Measurements from ENCODE around the gene TXLNB. TPM values are rescaled to one million over a fixed set of nuclear protein-coding genes. Genes with fewer than 3 reads are reported as not detected.

The TXLNB gene
- total and polyA plus RNA-seq, 4 donors, result 0.15 to 0.23 (median 0.17) TPM; not detected in 1

DNA sequence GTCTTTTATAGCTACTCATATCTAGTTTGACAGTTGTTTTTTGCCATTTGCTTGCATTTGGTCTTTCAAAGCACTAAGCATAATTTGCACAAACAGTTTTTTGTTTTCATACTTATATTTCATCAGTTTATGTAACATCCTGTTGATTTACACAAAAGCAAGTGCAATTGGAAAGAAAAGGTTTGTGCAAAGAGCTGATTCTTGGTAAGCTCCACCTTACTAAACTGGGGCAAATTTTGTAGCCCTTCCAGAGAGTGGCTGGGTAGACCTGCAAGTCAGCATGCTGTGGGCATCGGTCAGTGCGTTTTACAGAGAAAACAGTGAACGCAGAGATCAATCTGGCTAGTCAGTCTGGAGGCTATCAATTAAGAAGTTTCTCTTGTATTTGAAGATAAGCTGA is 34.5 kb downstream of the TXLNB start:
- no peaks in the 10 kb centered on the region for H3K36me3 ChIP-seq (ENCODE audit: control insufficient read depth in 4 of 4, insufficient read depth in 3 of 4, low read depth in 1 of 4, low read length in 3 of 4)
- H3K4me1 ChIP-seq (ENCODE audit: control insufficient read depth in 4 of 4, insufficient read depth in 4 of 4, low read length in 3 of 4), result no peaks in the 10 kb centered on the region
- DNase-seq (ENCODE audit: low spot score), result no peak
- no peak overlapping the region for H3K9ac ChIP-seq (ENCODE audit: low read depth in 1 of 2, low read length in 2 of 2)
- TF ChIP-seq SP1 (IDR thresholded peaks at IDR 0.05) (no peak), NR2F2 (IDR thresholded peaks at IDR 0.05) (no peak), HNF4A (conservative IDR thresholded peaks at IDR 0.05) (no peak), RAD21 (IDR thresholded peaks at IDR 0.05) (no peak)
- TF ChIP-seq, protein P1, sequence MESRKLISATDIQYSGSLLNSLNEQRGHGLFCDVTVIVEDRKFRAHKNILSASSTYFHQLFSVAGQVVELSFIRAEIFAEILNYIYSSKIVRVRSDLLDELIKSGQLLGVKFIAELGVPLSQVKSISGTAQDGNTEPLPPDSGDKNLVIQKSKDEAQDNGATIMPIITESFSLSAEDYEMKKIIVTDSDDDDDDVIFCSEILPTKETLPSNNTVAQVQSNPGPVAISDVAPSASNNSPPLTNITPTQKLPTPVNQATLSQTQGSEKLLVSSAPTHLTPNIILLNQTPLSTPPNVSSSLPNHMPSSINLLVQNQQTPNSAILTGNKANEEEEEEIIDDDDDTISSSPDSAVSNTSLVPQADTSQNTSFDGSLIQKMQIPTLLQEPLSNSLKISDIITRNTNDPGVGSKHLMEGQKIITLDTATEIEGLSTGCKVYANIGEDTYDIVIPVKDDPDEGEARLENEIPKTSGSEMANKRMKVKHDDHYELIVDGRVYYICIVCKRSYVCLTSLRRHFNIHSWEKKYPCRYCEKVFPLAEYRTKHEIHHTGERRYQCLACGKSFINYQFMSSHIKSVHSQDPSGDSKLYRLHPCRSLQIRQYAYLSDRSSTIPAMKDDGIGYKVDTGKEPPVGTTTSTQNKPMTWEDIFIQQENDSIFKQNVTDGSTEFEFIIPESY (IDR thresholded peaks at IDR 0.05), result no peak
- no peak overlapping the region for H3K27ac ChIP-seq (ENCODE audit: low read depth in 1 of 2, low read length in 2 of 2)
- H3K27me3 ChIP-seq (ENCODE audit: control insufficient read depth in 4 of 4, insufficient read depth in 4 of 4, low read length in 3 of 4), result no peaks in the 10 kb centered on the region
- WGBS, result 81% methylated on average over 3 of the region's 3 CpGs
- no peak overlapping the region for H3K4me3 ChIP-seq (ENCODE audit: low read depth in 1 of 3, low read length in 3 of 3)
- no peaks in the 10 kb centered on the region for H3K9me3 ChIP-seq (ENCODE audit: control insufficient read depth in 4 of 4, low read length in 3 of 4)

DNA sequence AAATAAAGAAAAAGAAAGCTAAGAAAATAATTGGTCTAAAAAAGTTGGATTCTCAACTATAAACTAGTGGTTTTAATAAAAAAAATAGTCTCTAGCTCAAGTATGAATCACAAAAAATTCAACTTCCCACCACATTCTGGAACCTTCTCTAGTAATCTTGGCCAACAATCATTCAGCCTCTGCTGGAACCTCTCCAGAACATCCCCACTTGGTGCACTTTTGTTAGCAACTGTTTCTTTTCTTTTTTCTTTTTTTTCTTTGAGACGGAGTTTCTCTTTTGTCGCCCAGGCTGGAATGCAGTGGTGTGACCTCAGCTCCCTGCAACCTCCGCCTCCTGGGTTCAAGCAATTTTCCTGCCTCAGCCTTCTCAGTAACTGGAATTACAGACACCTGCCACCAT is 35.7 kb downstream of the TXLNB start:
- Histone ChIP-seq H3K9me3 (ENCODE audit: control insufficient read depth in 4 of 4, low read length in 3 of 4) (no peaks in the 10 kb centered on the region), H3K36me3 (ENCODE audit: control insufficient read depth in 4 of 4, insufficient read depth in 3 of 4, low read depth in 1 of 4, low read length in 3 of 4) (no peaks in the 10 kb centered on the region), H3K27ac (ENCODE audit: low read depth in 1 of 2, low read length in 2 of 2) (no peak overlapping the region), H3K9ac (ENCODE audit: low read depth in 1 of 2, low read length in 2 of 2) (no peak overlapping the region), H3K4me1 (ENCODE audit: control insufficient read depth in 4 of 4, insufficient read depth in 4 of 4, low read length in 3 of 4) (no peaks in the 10 kb centered on the region), H3K4me3 (ENCODE audit: low read depth in 1 of 3, low read length in 3 of 3) (no peak overlapping the region), H3K27me3 (ENCODE audit: control insufficient read depth in 4 of 4, insufficient read depth in 4 of 4, low read length in 3 of 4) (no peaks in the 10 kb centered on the region)
- TF ChIP-seq RXRA (IDR thresholded peaks at IDR 0.05) (no peak), YY1 (IDR thresholded peaks at IDR 0.05) (no peak), JUND (IDR thresholded peaks at IDR 0.05) (no peak), MAX (IDR thresholded peaks at IDR 0.05) (no peak), SP1 (IDR thresholded peaks at IDR 0.05) (no peak), ATF3 (IDR thresholded peaks at IDR 0.05) (no peak), EGR1 (IDR thresholded peaks at IDR 0.05; ENCODE audit: low read depth in 2 of 2) (no peak), CTCF (IDR thresholded peaks at IDR 0.05; ENCODE audit: low read depth, low read length, missing input control) (no peak), FOXA1 (IDR thresholded peaks at IDR 0.05) (no peak), RAD21 (IDR thresholded peaks at IDR 0.05) (no peak), GABPA (IDR thresholded peaks at IDR 0.05 in 1 of 2, conservative IDR thresholded peaks at IDR 0.05 in 1 of 2) (no peak), HNF4A (conservative IDR thresholded peaks at IDR 0.05) (no peak), HNF4G (IDR thresholded peaks at IDR 0.05) (no peak), NR2F2 (IDR thresholded peaks at IDR 0.05) (no peak), FOXA2 (IDR thresholded peaks at IDR 0.05) (no peak), TAF1 (conservative IDR thresholded peaks at IDR 0.05) (no peak)
- TF ChIP-seq, protein P1 (IDR thresholded peaks at IDR 0.05), result no peak
- TF ChIP-seq, protein P2, sequence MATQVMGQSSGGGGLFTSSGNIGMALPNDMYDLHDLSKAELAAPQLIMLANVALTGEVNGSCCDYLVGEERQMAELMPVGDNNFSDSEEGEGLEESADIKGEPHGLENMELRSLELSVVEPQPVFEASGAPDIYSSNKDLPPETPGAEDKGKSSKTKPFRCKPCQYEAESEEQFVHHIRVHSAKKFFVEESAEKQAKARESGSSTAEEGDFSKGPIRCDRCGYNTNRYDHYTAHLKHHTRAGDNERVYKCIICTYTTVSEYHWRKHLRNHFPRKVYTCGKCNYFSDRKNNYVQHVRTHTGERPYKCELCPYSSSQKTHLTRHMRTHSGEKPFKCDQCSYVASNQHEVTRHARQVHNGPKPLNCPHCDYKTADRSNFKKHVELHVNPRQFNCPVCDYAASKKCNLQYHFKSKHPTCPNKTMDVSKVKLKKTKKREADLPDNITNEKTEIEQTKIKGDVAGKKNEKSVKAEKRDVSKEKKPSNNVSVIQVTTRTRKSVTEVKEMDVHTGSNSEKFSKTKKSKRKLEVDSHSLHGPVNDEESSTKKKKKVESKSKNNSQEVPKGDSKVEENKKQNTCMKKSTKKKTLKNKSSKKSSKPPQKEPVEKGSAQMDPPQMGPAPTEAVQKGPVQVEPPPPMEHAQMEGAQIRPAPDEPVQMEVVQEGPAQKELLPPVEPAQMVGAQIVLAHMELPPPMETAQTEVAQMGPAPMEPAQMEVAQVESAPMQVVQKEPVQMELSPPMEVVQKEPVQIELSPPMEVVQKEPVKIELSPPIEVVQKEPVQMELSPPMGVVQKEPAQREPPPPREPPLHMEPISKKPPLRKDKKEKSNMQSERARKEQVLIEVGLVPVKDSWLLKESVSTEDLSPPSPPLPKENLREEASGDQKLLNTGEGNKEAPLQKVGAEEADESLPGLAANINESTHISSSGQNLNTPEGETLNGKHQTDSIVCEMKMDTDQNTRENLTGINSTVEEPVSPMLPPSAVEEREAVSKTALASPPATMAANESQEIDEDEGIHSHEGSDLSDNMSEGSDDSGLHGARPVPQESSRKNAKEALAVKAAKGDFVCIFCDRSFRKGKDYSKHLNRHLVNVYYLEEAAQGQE (IDR thresholded peaks at IDR 0.05), result no peak
- WGBS, result 91% methylated on average over 3 of the region's 3 CpGs
- no peak for DNase-seq (ENCODE audit: low spot score)

All from liver (tissue), 9 donors.